Measurements from ENCODE around the gene NAP1L4.

- TF ChIP-seq CTCF (IDR thresholded peaks at IDR 0.05) (no peak), ZFX (IDR thresholded peaks at IDR 0.05; ENCODE audit: borderline replicate concordance) (no peak)
Measured at GRCh38 chr11:2898366-2899079, 93.6 kb downstream of the NAP1L4 start.

Measured in 22Rv1 (cell line).